ENCODE data around the gene CLIC4. TPM values are rescaled to one million over a fixed set of nuclear protein-coding genes. Genes with fewer than 3 reads are reported as not detected.
A peak's percentile ranks its signal among the peaks of the same experiment; 100 is the strongest.

CLIC4 gene
- total and polyA plus RNA-seq, 2 of the 8 experiments (the other 6 are each of a cell fraction or from before 2014, with no cell fraction given): 77.5 to 293 TPM

GRCh38 chr1:24878775-24879742 lies 133.8 kb downstream of the CLIC4 start:
- Histone ChIP-seq H3K4me1 (replicated peaks in 1 of 4; ENCODE audit: control insufficient read depth in 3 of 4, insufficient read depth in 4 of 4, low read length in 3 of 4) (peaks cover 0 to 2% (median 0%) of the 10 kb centered on the region in 4 experiments; a peak in 2 of 7 replicates), H4K91ac (replicated peaks; ENCODE audit: insufficient read length, low read length) (no peak overlapping the region), H3K4me3 (ENCODE audit: extremely low read depth in 1 of 4, insufficient read depth in 2 of 4, low read depth in 3 of 4, low read length in 4 of 4) (no peak overlapping the region), H3K27ac (ENCODE audit: low read depth, low read length) (no peak overlapping the region), H3K4ac (replicated peaks; ENCODE audit: insufficient read length, low read depth, low read length) (no peak overlapping the region), H3K9ac (replicated peaks in 1 of 4; ENCODE audit: extremely low read depth in 1 of 4, low read depth in 3 of 4, low read length in 3 of 4) (no peak overlapping the region), H4K5ac (ENCODE audit: insufficient read length, low read depth, low read length) (no peak overlapping the region), H2BK120ac (replicated peaks; ENCODE audit: low read depth, low read length) (no peak overlapping the region), H2AK5ac (ENCODE audit: low read depth, low read length) (no peak overlapping the region; the same call in 1 of the 2 replicates), H2BK20ac (ENCODE audit: low read length) (no peak overlapping the region), H2BK15ac (ENCODE audit: low read length) (no peak overlapping the region), H3K27me3 (replicated peaks in 1 of 4; ENCODE audit: control insufficient read depth in 3 of 4, extremely low read depth in 1 of 4, insufficient read depth in 3 of 4, low read length in 3 of 4) (peaks cover 0 to 2% (median under 1%) of the 10 kb centered on the region in 4 experiments; a peak in 2 of 7 replicates), H3K23ac (ENCODE audit: insufficient read length) (no peak overlapping the region), H3K79me1 (ENCODE audit: low read depth, low read length) (no peaks in the 10 kb centered on the region), H2AFZ (ENCODE audit: low read length) (no peak overlapping the region), H3K18ac (ENCODE audit: extremely low read depth, low read length) (no peak overlapping the region), H4K20me1 (replicated peaks in 1 of 2; ENCODE audit: control insufficient read depth in 1 of 2, insufficient read depth in 2 of 2, low read length in 2 of 2) (no peaks in the 10 kb centered on the region), H3K9me3 (ENCODE audit: insufficient read depth in 2 of 2, low read depth in 1 of 2, low read length in 1 of 2) (no peaks in the 10 kb centered on the region), H3K14ac (ENCODE audit: insufficient read length) (no peak overlapping the region), H2BK5ac (ENCODE audit: low read depth, low read length) (no peak overlapping the region), H3K56ac (replicated peaks; ENCODE audit: insufficient read length, low read depth, low read length) (no peak overlapping the region), H4K8ac (ENCODE audit: extremely low read depth, insufficient read depth, low read length) (no peak overlapping the region), H3K36me3 (ENCODE audit: control insufficient read depth in 2 of 4, insufficient read depth in 4 of 4, low read length in 3 of 4) (no peaks in the 10 kb centered on the region), H2BK12ac (ENCODE audit: low read depth, low read length) (no peak overlapping the region), H3K4me2 (ENCODE audit: insufficient read depth in 1 of 2, low read depth in 2 of 2, low read length in 2 of 2) (no peak overlapping the region), H3K79me2 (ENCODE audit: control insufficient read depth in 1 of 2, insufficient read depth in 2 of 2, low read length in 2 of 2) (no peaks in the 10 kb centered on the region), H3K23me2 (ENCODE audit: low read depth, low read length) (no peaks in the 10 kb centered on the region; the same call in 1 of the 2 replicates)
- CTCF ChIA-PET (ENCODE audit: partially characterized antibody): interaction anchor here (1.0 to 3.8 kb wide), 4 partner anchors 9 to 158 kb away, joined by 4 to 22 read pairs (median 7); no protein-coding TSS in a partner anchor
- WGBS, 2 experiments (ENCODE audit: extremely low coverage in 1 of 2, insufficient coverage in 1 of 2, insufficient read length in 1 of 2, insufficient replicate concordance in 2 of 2, low coverage in 1 of 2, low lambda C conversion rate in 2 of 2, missing lambda C conversion rate in 1 of 2): 83% methylated on average over 7 of the region's 7 CpGs; no CpG with 5 or more reads in 1 of the 2 experiments
- FAIRE-seq (no peak), DNase-seq (ENCODE audit: low read depth in 1 of 2, low spot score in 2 of 2) (peak in 1 of 2 experiments; percentile 23)
- POLR2A ChIA-PET (ENCODE audit: partially characterized antibody): interaction anchor here (1.2 kb wide), 1 partner anchor 11 kb away, joined by 3 read pairs; no protein-coding TSS in a partner anchor
- TF ChIP-seq USF2 (IDR thresholded peaks at IDR 0.05; ENCODE audit: low read length) (no peak), RBBP5 (IDR thresholded peaks at IDR 0.05; ENCODE audit: borderline replicate concordance, low read depth, low read length) (no peak), SRF (IDR thresholded peaks at IDR 0.05; ENCODE audit: low read depth, low read length) (no peak), FOSL1 (IDR thresholded peaks at IDR 0.05; ENCODE audit: insufficient read depth, low read depth, low read length) (no peak), MAX (IDR thresholded peaks at IDR 0.05) (no peak), BACH1 (IDR thresholded peaks at IDR 0.05; ENCODE audit: low read length) (no peak), SIRT6 (IDR thresholded peaks at IDR 0.05; ENCODE audit: low read length) (no peak), SIN3A (conservative IDR thresholded peaks at IDR 0.05 in 1 of 2, IDR thresholded peaks at IDR 0.05 in 1 of 2; ENCODE audit: low read depth in 1 of 2, low read length in 2 of 2) (no peak), RNF2 (IDR thresholded peaks at IDR 0.05; ENCODE audit: borderline replicate concordance, low read depth, low read length, missing control alignments, poor library complexity, severe bottlenecking) (no peak)
